HepG2 (cell line): ENCODE measurements around the gene SLX1A. TPM values are rescaled to one million over a fixed set of nuclear protein-coding genes. Genes with fewer than 3 reads are reported as not detected.

Experiments
- polyA plus RNA-seq, 8 experiments: library from polyadenylated mRNA; depleted of rRNA in 3 of 8; stranded (reverse) in 7 of 8; unstranded in 1 of 8; fragments of >200 nt; fragmentation: Illumina TruSeq in 4 of 8; extraction: Trizol in 4 of 8; gene quantifications; 2 replicates each; pipeline versions ENCODE4 v1.2.1 to v1.2.3, GENCODE V29; 2011 to 2016; ENCODE audit warnings: low read depth in 4 of 8, missing spikeins in 1 of 8, mixed read lengths in 1 of 8; ENCODE audit not compliant: insufficient read depth in 1 of 8
- total RNA-seq, 5 experiments: library from RNA; depleted of rRNA; stranded (reverse); fragments of >200 nt; fragmentation: Illumina TruSeq; extraction: Trizol; gene quantifications; 2 replicates each; pipeline ENCODE4 v1.2.3, GENCODE V29; 2016; ENCODE audit warnings: low read depth in 1 of 5
- TF ChIP-seq, protein P1 (sequence below): sonication (generic); formaldehyde crosslinking; IDR thresholded peaks from 2 replicates; pipeline ENCODE4 v1.4.0; 2020; ENCODE audit warnings: missing genetic modification reagents
- TF ChIP-seq, protein P2 (sequence below): sonication (generic); formaldehyde crosslinking; IDR thresholded peaks from 2 replicates; pipeline ENCODE4 v1.9.0; 2021; ENCODE audit warnings: mild to moderate bottlenecking, missing genetic modification reagents
- TF ChIP-seq, protein P3 (sequence below): sonication (generic); formaldehyde crosslinking; IDR thresholded peaks from 2 replicates; pipeline ENCODE4 v1.5.0; 2020; ENCODE audit warnings: mild to moderate bottlenecking, missing genetic modification reagents, moderate library complexity

The SLX1A gene
- total and polyA plus RNA-seq, 2 of the 13 experiments (the other 11 are each of a cell fraction or from before 2014, with no cell fraction given): 12.0 to 37.1 TPM

DNA sequence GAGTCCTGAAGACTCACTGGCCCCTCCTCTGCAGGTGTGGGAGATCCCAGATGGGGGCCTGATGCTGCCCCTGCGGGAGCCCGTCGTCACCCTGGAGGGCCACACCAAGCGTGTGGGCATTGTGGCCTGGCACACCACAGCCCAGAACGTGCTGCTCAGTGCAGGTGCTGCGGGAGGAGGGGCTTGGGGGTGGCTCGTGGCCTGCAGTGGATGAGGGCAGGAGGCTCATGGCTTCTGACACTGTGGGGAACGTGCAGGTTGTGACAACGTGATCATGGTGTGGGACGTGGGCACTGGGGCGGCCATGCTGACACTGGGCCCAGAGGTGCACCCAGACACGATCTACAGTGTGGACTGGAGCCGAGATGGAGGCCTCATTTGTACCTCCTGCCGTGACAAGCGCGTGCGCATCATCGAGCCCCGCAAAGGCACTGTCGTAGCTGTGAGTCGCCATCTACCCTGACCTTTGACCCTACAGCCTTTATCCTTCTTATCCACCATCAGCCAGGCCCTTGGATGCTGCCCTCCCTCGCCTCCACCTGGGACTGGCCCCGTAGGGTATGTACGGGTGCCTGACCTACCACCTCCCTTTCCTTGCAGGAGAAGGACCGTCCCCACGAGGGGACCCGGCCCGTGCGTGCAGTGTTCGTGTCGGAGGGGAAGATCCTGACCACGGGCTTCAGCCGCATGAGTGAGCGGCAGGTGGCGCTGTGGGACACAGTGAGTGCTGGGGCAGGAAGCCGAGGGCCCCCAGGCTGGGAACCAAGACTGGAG lies 6.7 kb upstream of the SLX1A start (continued):
- TF ChIP-seq, protein P1, sequence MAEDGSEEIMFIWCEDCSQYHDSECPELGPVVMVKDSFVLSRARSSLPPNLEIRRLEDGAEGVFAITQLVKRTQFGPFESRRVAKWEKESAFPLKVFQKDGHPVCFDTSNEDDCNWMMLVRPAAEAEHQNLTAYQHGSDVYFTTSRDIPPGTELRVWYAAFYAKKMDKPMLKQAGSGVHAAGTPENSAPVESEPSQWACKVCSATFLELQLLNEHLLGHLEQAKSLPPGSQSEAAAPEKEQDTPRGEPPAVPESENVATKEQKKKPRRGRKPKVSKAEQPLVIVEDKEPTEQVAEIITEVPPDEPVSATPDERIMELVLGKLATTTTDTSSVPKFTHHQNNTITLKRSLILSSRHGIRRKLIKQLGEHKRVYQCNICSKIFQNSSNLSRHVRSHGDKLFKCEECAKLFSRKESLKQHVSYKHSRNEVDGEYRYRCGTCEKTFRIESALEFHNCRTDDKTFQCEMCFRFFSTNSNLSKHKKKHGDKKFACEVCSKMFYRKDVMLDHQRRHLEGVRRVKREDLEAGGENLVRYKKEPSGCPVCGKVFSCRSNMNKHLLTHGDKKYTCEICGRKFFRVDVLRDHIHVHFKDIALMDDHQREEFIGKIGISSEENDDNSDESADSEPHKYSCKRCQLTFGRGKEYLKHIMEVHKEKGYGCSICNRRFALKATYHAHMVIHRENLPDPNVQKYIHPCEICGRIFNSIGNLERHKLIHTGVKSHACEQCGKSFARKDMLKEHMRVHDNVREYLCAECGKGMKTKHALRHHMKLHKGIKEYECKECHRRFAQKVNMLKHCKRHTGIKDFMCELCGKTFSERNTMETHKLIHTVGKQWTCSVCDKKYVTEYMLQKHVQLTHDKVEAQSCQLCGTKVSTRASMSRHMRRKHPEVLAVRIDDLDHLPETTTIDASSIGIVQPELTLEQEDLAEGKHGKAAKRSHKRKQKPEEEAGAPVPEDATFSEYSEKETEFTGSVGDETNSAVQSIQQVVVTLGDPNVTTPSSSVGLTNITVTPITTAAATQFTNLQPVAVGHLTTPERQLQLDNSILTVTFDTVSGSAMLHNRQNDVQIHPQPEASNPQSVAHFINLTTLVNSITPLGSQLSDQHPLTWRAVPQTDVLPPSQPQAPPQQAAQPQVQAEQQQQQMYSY (CRISPR knock-in tag): no peak
- TF ChIP-seq, protein P2, sequence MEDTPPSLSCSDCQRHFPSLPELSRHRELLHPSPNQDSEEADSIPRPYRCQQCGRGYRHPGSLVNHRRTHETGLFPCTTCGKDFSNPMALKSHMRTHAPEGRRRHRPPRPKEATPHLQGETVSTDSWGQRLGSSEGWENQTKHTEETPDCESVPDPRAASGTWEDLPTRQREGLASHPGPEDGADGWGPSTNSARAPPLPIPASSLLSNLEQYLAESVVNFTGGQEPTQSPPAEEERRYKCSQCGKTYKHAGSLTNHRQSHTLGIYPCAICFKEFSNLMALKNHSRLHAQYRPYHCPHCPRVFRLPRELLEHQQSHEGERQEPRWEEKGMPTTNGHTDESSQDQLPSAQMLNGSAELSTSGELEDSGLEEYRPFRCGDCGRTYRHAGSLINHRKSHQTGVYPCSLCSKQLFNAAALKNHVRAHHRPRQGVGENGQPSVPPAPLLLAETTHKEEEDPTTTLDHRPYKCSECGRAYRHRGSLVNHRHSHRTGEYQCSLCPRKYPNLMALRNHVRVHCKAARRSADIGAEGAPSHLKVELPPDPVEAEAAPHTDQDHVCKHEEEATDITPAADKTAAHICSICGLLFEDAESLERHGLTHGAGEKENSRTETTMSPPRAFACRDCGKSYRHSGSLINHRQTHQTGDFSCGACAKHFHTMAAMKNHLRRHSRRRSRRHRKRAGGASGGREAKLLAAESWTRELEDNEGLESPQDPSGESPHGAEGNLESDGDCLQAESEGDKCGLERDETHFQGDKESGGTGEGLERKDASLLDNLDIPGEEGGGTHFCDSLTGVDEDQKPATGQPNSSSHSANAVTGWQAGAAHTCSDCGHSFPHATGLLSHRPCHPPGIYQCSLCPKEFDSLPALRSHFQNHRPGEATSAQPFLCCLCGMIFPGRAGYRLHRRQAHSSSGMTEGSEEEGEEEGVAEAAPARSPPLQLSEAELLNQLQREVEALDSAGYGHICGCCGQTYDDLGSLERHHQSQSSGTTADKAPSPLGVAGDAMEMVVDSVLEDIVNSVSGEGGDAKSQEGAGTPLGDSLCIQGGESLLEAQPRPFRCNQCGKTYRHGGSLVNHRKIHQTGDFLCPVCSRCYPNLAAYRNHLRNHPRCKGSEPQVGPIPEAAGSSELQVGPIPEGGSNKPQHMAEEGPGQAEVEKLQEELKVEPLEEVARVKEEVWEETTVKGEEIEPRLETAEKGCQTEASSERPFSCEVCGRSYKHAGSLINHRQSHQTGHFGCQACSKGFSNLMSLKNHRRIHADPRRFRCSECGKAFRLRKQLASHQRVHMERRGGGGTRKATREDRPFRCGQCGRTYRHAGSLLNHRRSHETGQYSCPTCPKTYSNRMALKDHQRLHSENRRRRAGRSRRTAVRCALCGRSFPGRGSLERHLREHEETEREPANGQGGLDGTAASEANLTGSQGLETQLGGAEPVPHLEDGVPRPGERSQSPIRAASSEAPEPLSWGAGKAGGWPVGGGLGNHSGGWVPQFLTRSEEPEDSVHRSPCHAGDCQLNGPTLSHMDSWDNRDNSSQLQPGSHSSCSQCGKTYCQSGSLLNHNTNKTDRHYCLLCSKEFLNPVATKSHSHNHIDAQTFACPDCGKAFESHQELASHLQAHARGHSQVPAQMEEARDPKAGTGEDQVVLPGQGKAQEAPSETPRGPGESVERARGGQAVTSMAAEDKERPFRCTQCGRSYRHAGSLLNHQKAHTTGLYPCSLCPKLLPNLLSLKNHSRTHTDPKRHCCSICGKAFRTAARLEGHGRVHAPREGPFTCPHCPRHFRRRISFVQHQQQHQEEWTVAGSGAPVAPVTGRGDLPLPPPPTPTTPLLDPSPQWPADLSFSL (CRISPR knock-in tag): no peak
- TF ChIP-seq, protein P3, sequence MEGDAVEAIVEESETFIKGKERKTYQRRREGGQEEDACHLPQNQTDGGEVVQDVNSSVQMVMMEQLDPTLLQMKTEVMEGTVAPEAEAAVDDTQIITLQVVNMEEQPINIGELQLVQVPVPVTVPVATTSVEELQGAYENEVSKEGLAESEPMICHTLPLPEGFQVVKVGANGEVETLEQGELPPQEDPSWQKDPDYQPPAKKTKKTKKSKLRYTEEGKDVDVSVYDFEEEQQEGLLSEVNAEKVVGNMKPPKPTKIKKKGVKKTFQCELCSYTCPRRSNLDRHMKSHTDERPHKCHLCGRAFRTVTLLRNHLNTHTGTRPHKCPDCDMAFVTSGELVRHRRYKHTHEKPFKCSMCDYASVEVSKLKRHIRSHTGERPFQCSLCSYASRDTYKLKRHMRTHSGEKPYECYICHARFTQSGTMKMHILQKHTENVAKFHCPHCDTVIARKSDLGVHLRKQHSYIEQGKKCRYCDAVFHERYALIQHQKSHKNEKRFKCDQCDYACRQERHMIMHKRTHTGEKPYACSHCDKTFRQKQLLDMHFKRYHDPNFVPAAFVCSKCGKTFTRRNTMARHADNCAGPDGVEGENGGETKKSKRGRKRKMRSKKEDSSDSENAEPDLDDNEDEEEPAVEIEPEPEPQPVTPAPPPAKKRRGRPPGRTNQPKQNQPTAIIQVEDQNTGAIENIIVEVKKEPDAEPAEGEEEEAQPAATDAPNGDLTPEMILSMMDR (CRISPR knock-in tag): peak; percentile 93
